Subcutaneous adipose tissue (tissue), 4 donors: ENCODE results near the gene FRMPD1. TPM values are rescaled to one million over a fixed set of nuclear protein-coding genes. Genes with fewer than 3 reads are reported as not detected.

ENCODE experiments used
- total RNA-seq, 4 donors: library from RNA; depleted of rRNA; stranded (reverse); fragments of >200 nt; gene quantifications; one replicate each; pipeline ENCODE4 v1.1.0, GENCODE V29; 2016
- TF ChIP-seq, protein P1 (sequence below): fragments of 450-650 bp; IDR thresholded peaks from one replicate; pipeline ENCODE4 v1.5.1; 2016; ENCODE audit warnings: low read depth, mild to moderate bottlenecking, control low read depth, antibody characterized with exemption, moderate library complexity

The FRMPD1 gene
- total RNA-seq, 4 donors from 2014 or later = 0.19 to 1.0 (median 0.27) TPM

DNA sequence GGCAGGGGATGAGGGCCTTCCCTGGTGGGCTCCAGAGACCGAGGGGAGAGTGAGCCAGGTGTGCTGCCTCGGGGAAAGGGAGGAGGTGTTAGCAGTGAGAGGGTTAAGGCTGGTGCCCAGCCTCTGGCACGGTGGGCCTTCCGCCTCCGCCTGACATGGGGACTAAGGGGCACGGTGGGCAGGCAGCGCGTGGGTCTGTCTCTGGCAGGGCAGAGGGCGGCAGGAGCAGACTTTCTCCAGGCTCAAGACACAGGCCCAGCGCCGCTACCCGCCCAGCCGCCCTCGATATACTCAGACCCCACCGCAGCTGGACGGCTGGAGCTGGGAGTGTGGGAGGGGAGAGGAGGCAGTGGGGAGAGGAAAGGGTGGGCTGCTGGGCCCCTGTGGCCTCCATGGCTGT, 14.9 kb upstream of the FRMPD1 start:
- TF ChIP-seq, protein P1, sequence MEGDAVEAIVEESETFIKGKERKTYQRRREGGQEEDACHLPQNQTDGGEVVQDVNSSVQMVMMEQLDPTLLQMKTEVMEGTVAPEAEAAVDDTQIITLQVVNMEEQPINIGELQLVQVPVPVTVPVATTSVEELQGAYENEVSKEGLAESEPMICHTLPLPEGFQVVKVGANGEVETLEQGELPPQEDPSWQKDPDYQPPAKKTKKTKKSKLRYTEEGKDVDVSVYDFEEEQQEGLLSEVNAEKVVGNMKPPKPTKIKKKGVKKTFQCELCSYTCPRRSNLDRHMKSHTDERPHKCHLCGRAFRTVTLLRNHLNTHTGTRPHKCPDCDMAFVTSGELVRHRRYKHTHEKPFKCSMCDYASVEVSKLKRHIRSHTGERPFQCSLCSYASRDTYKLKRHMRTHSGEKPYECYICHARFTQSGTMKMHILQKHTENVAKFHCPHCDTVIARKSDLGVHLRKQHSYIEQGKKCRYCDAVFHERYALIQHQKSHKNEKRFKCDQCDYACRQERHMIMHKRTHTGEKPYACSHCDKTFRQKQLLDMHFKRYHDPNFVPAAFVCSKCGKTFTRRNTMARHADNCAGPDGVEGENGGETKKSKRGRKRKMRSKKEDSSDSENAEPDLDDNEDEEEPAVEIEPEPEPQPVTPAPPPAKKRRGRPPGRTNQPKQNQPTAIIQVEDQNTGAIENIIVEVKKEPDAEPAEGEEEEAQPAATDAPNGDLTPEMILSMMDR = no peak

DNA sequence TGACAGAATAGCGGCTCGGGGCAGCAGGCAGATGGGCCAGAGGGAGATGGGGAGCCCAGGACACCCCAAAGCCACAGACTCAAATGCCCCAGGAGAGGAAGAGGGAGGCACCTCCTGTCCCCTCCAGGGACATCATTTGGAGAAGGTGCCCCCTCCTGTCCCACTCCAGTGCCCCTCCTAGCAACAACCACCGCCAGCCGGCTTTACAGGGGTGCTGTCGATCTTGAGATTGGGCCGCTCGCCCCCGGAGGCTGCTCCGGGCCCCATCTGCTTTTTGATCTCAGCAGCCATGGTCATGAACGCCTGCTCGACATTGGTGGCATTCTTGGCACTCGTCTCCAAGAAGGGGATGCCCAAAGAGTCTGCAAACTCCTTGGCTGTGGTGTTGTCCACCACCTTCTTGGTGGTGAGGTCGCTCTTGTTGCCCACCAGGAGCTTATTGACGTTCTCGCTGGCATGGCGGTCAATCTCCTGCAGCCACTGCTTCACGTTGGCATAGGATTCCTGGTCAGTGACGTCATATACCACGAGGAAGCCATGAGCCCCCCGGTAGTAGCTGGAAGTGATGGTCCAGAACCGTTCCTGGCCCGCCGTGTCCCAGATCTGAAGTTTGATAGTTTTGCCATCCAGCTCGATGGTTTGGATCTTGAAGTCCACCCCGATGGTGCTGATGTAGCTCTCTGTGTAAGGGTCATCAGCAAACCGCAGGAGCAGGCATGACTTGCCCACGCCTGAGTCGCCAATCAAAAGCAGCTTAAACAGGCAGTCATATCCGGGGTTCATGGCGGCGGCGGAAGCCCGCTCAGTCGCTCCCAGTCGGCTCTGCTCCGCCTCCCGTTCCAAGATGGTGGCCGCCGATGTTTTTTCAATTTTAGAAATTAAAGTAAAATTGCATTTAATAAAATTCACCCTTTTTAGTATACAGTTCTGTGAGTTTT, 14.0 kb upstream of the FRMPD1 start:
- TF ChIP-seq, protein P1 = no peak

DNA sequence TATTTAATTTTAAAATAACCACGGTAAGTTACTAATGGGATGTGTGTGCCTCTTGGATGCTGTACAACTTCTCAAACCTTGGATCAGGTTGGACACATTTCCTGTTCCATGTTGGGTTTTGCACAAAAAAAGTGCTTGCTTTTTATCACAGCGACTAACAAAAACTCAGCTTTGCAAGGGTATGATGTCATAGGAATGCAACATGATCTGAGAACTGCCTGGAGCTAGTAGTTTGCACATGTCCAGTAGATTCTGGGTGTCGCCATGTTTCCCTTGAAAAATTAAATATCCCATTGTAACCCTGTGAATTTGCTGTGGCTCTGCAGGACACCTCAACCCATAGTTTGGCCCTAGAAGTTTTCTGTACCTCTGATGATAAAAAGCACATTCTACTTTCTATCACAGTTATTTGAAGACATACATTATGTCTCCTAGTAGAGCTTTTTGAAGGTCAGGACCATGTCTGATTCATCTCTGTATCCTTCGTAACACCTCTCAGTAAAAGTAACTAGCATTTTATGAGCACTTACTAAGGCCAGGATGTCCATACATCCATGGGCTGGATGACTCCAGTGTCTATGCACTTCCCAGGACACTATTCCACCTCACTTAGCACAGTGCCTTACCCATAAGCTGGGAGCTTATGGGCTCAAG, 11.5 kb upstream of the FRMPD1 start:
- TF ChIP-seq, protein P1 = no peak

DNA sequence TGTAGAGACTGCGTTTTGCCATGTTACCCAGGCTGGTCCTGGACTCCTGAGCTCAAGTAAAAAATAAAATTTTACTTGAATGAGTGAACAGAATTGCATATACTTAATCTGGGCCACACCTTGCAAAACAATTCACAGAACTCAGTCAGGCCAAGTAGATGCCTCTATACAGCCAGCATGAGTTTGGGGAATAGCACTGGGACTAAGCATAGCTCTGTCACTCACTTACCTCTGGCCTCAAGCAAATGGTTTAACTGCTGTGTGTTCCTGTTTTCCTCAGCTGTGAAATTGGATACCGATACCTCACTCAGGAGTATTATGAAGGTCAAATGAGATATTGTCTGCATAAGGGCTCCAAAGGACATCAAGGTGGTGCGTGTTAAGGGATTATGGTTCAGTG, 10.9 kb upstream of the FRMPD1 start:
- TF ChIP-seq, protein P1 = no peak

DNA sequence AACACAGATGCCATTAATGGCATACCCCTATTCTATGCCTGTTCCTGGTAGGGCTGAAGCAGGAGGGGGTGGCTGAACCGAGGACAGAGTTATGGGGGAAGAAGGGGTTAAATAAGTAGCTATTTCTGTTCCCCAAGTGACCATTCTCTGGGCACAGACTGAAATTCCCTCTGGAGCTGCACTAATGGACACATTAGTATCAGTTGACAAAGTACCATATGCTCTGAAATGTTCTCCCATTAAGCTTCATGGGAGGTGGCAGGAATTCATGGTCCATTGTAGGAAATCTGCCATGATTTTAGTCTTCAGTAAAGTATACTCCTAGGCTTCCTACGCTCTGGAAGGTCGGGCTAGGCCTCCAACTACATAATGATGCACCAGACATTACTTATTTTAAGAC, 10.5 kb upstream of the FRMPD1 start:
- TF ChIP-seq, protein P1 = no peak

DNA sequence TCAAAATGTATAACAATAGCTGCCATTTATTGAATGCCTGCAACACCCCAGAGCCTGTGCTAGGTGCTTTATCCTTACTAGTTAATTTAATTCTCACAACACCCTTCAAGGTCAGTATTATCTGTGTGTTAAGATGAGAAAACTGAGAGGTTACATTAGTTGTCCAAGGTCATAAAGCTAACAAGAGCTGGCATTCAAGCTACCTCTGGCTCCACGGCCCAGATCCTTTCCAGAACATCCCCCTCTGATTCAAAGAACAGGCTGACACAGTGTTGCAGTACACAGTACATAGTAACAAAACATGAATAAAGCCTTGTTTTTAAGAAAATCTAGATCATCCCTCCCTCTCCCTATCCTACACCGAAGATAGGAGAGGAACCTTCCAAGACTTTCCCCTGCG, 9.4 kb upstream of the FRMPD1 start:
- TF ChIP-seq, protein P1 = no peak

DNA sequence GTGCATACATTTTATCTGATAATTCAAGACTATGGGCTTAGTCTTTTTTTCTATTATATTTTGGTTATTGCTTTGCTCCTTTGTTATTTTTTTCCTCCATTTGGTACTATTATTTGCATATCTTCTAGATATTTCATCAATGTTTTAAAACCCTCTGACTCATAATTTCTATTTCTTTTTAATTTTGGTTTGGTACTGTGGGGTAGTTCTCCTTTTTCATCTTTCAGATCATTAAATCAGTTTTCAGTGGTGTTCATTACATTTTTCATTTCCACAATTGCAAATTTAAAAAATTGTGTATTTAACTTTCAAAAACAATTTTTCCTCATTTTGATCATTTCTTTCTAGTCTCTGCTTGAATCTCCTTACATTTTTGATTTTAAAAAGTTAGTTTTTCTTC, 7.5 kb upstream of the FRMPD1 start:
- TF ChIP-seq, protein P1 = no peak
